Hepatocyte (in vitro differentiated cells): ENCODE measurements around the gene PZP.

ENCODE experiments used
- EZH2 ChIP-seq: fragments of 200-600 bp; sonication (generic); IDR thresholded peaks from 2 replicates; pipeline ENCODE4 v1.6.1; 2016; ENCODE audit warnings: antibody characterized with exemption, mild to moderate bottlenecking, borderline replicate concordance
- EZH2phosphoT487 ChIP-seq: fragments of 200-600 bp; sonication (generic); IDR thresholded peaks from one replicate; pipeline ENCODE4 v1.6.1; 2018; ENCODE audit warnings: antibody characterized with exemption, mild to moderate bottlenecking, low read depth, moderate library complexity; ENCODE audit not compliant: unreplicated experiment, severe bottlenecking
- TF ChIP-seq, protein P1 (sequence below): fragments of 200-600 bp; sonication (generic); IDR thresholded peaks from 2 replicates; pipeline ENCODE4 v1.5.1; 2016; ENCODE audit warnings: antibody characterized with exemption, mild to moderate bottlenecking; ENCODE audit not compliant: poor library complexity

- TF ChIP-seq, protein P1, sequence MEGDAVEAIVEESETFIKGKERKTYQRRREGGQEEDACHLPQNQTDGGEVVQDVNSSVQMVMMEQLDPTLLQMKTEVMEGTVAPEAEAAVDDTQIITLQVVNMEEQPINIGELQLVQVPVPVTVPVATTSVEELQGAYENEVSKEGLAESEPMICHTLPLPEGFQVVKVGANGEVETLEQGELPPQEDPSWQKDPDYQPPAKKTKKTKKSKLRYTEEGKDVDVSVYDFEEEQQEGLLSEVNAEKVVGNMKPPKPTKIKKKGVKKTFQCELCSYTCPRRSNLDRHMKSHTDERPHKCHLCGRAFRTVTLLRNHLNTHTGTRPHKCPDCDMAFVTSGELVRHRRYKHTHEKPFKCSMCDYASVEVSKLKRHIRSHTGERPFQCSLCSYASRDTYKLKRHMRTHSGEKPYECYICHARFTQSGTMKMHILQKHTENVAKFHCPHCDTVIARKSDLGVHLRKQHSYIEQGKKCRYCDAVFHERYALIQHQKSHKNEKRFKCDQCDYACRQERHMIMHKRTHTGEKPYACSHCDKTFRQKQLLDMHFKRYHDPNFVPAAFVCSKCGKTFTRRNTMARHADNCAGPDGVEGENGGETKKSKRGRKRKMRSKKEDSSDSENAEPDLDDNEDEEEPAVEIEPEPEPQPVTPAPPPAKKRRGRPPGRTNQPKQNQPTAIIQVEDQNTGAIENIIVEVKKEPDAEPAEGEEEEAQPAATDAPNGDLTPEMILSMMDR, result no peak
- TF ChIP-seq EZH2, result no peak
- TF ChIP-seq EZH2phosphoT487, result no peak
These were observed 108.5 kb downstream of the PZP start for GRCh38 chr12:9099552-9100190.
